Lower leg skin (tissue), 4 donors: Measurements from ENCODE around the gene ESYT2. TPM values are rescaled to one million over a fixed set of nuclear protein-coding genes. Genes with fewer than 3 reads are reported as not detected.
A peak's percentile ranks its signal among the peaks of the same experiment; 100 is the strongest.

Experiments used
- DNase-seq, 2 donors: peaks; one replicate each; pipeline ENCODE4 v3.0.0-alpha.2; 2019; ENCODE audit warnings: low spot score in 2 of 2
- H3K4me3 ChIP-seq: fragments of 200-600 bp; sonication (generic); 2 replicates; pipeline ENCODE4 v1.5.1; 2017; ENCODE audit warnings: mild to moderate bottlenecking, low read depth; ENCODE audit not compliant: poor library complexity, severe bottlenecking
- POLR2A ChIP-seq, 2 donors: fragments of 450-650 bp; IDR thresholded peaks; one replicate each; pipeline ENCODE4 v1.6.1; 2016 to 2017; ENCODE audit warnings: antibody characterized with exemption in 2 of 2, mild to moderate bottlenecking in 1 of 2, moderate library complexity in 1 of 2
- WGBS, 2 donors: methylation state at CpG; one replicate each; pipeline ENCODE4 v1.1.5; 2018; 5-methylcytosine and 5-hydroxymethylcytosine counted together
- intact Hi-C: fragments of 100-400 bp; cut with DNase I; formaldehyde crosslinking; loops from one replicate; pipeline ENCODE4 v1.15.0; 2023; ENCODE audit warnings: low total_unique reads
- total RNA-seq, 4 donors: library from RNA; depleted of rRNA; stranded (reverse); fragments of >200 nt; gene quantifications; one replicate each; pipeline ENCODE4 v1.1.0, GENCODE V29; 2016
- TF ChIP-seq, protein P1 (sequence below), 3 donors: fragments of 450-650 bp; IDR thresholded peaks; one replicate each; pipeline ENCODE4 v1.5.1; 2016; ENCODE audit warnings: antibody characterized with exemption in 3 of 3, mild to moderate bottlenecking in 3 of 3, moderate library complexity in 2 of 3

ESYT2 gene
- total RNA-seq, 4 donors from 2014 or later: 75.5 to 101 (median 78.0) TPM

- H3K4me3 ChIP-seq: no peak overlapping the region
- WGBS, 2 donors: 43 to 53% methylated on average over 4 of the region's 4 CpGs
- DNase-seq: no peak
- intact Hi-C loops: no loop called here
- no peak for TF ChIP-seq POLR2A (IDR thresholded peaks at IDR 0.05)
- TF ChIP-seq, protein P1, sequence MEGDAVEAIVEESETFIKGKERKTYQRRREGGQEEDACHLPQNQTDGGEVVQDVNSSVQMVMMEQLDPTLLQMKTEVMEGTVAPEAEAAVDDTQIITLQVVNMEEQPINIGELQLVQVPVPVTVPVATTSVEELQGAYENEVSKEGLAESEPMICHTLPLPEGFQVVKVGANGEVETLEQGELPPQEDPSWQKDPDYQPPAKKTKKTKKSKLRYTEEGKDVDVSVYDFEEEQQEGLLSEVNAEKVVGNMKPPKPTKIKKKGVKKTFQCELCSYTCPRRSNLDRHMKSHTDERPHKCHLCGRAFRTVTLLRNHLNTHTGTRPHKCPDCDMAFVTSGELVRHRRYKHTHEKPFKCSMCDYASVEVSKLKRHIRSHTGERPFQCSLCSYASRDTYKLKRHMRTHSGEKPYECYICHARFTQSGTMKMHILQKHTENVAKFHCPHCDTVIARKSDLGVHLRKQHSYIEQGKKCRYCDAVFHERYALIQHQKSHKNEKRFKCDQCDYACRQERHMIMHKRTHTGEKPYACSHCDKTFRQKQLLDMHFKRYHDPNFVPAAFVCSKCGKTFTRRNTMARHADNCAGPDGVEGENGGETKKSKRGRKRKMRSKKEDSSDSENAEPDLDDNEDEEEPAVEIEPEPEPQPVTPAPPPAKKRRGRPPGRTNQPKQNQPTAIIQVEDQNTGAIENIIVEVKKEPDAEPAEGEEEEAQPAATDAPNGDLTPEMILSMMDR (IDR thresholded peaks at IDR 0.05): no peak
Measured at GRCh38 chr7:158824028-158824427, 5.3 kb downstream of the ESYT2 start.

- H3K4me3 ChIP-seq: no peak overlapping the region
- no peak for DNase-seq
- WGBS, 2 donors: 61 to 62% methylated on average over 14 of the region's 14 CpGs
- intact Hi-C loops: no loop called here
- TF ChIP-seq POLR2A (IDR thresholded peaks at IDR 0.05): no peak
- TF ChIP-seq, protein P1 (IDR thresholded peaks at IDR 0.05): no peak
Measured at GRCh38 chr7:158821171-158822031, 7.9 kb downstream of the ESYT2 start.

GRCh38 chr7:158820656-158821055 lies 8.7 kb downstream of the ESYT2 start:
- no peak overlapping the region for H3K4me3 ChIP-seq
- intact Hi-C loops: no loop called here
- TF ChIP-seq, protein P1 (IDR thresholded peaks at IDR 0.05): no peak
- TF ChIP-seq POLR2A (IDR thresholded peaks at IDR 0.05): no peak
- WGBS, 2 donors: 63 to 70% methylated on average over 3 of the region's 3 CpGs
- no peak for DNase-seq

GRCh38 chr7:158819571-158820203 lies 9.6 kb downstream of the ESYT2 start:
- TF ChIP-seq POLR2A (IDR thresholded peaks at IDR 0.05): no peak
- TF ChIP-seq, protein P1 (IDR thresholded peaks at IDR 0.05): no peak
- 52 to 53% methylated on average over 7 of the region's 7 CpGs for WGBS, 2 donors
- no peak overlapping the region for H3K4me3 ChIP-seq
- intact Hi-C loops: no loop called here
- no peak for DNase-seq

DNA sequence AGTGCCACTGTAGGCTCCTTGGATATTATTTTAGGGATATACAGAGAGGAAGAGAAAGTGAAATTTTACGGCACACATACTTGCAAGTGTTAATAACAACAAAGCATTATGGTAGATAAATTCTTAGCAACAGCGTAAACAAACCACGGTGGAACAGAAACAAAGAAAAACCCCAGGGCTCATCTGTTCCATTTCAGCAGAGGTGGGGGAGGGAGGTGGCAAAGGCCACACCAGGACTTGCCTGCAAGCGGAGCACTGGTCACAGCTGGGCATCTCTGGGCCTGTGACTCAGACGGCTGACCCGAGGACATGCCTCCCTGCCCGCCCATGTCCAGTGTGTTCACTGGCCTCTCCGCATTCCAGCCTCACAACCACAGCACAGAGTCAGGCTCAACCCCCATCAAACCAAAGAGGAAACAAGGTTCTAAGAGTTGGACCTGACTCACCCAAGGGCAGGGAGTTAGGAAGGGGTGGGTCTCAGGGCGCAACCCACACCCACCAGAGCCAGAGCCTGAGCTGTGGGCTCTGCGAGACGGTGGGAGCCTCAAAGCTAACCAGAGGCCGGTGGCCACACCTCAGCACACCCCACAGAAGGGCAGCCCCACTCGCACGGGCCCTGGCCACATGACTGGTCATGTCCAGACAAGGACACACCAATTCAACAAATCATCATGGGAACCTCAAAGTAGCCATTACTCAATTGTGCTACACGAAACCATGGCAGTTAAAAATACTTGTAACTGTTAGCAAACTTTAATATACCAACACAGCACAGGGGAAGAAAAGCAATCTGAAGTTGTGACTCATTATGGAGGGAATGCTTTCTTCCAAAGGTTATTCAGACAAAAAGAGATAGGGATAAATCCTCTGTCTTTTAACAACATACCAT lies 10.7 kb downstream of the ESYT2 start:
- no peak for TF ChIP-seq POLR2A (IDR thresholded peaks at IDR 0.05)
- TF ChIP-seq, protein P1 (IDR thresholded peaks at IDR 0.05): no peak
- H3K4me3 ChIP-seq: no peak overlapping the region
- peak; percentile 86 to 94 for DNase-seq
- WGBS, 2 donors: 3 to 5% methylated on average over 12 to 15 of the region's 15 CpGs
- intact Hi-C loops: no loop called here
